Mesenchymal stem cell (in vitro differentiated cells and primary cell): Measurements from ENCODE around the gene CPZ.

Experiments used
- DNase-seq: peaks from one replicate; pipeline ENCODE4 v3.0.0-alpha.2; 2013
- H2AFZ ChIP-seq: one replicate; pipeline ENCODE4 v1.6.1; 2013; ENCODE audit warnings: low read depth, mild to moderate bottlenecking, control low read depth, inconsistent platforms, low read length, moderate library complexity
- H2AK5ac ChIP-seq: 2 replicates; pipeline ENCODE4 v1.6.1; 2013; ENCODE audit warnings: low read length, moderate library complexity, mild to moderate bottlenecking, inconsistent platforms; ENCODE audit not compliant: severe bottlenecking
- H2BK120ac ChIP-seq: one replicate; pipeline ENCODE4 v1.6.1; 2013; ENCODE audit warnings: low read depth, mild to moderate bottlenecking, inconsistent platforms, low read length, moderate library complexity
- H2BK12ac ChIP-seq, 2 experiments: one replicate each; pipeline ENCODE4 v1.6.1; 2013; ENCODE audit warnings: inconsistent platforms in 2 of 2, low read length in 2 of 2, mild to moderate bottlenecking in 2 of 2, moderate library complexity in 2 of 2, control low read depth in 1 of 2
- H2BK15ac ChIP-seq: one replicate; pipeline ENCODE4 v1.6.1; 2013; ENCODE audit warnings: mild to moderate bottlenecking, low read depth, inconsistent platforms; ENCODE audit not compliant: poor library complexity, severe bottlenecking
- H2BK5ac ChIP-seq: 2 replicates; pipeline ENCODE4 v1.6.1; 2013; ENCODE audit warnings: low read depth, mild to moderate bottlenecking, low read length, control low read depth, inconsistent platforms; ENCODE audit not compliant: poor library complexity, severe bottlenecking
- H3K14ac ChIP-seq, 2 experiments: one replicate each; pipeline ENCODE4 v1.6.1; 2013; ENCODE audit warnings: inconsistent platforms in 2 of 2, low read length in 2 of 2, control low read depth in 1 of 2, mild to moderate bottlenecking in 1 of 2, moderate library complexity in 1 of 2
- H3K18ac ChIP-seq, 2 experiments: one replicate each; pipeline ENCODE4 v1.6.1; 2013; ENCODE audit warnings: inconsistent platforms in 2 of 2, low read length in 2 of 2, control low read depth in 1 of 2, low read depth in 1 of 2, mild to moderate bottlenecking in 1 of 2
- H3K23ac ChIP-seq, 2 experiments: one replicate each; pipeline ENCODE4 v1.6.1; 2013; ENCODE audit warnings: inconsistent platforms in 2 of 2, low read length in 2 of 2, mild to moderate bottlenecking in 2 of 2, moderate library complexity in 2 of 2, control low read depth in 1 of 2
- H3K27ac ChIP-seq: 2 replicates; pipeline ENCODE4 v1.5.1; 2013; ENCODE audit warnings: mild to moderate bottlenecking, moderate library complexity, low read length, control low read depth, inconsistent platforms; ENCODE audit not compliant: poor library complexity, severe bottlenecking
- H3K27me3 ChIP-seq, 2 experiments: 2 replicates each; pipeline versions ENCODE4 v1.6.1 to v1.7.0; 2013; ENCODE audit warnings: low read length in 2 of 2, mild to moderate bottlenecking in 2 of 2, moderate library complexity in 2 of 2, control low read depth in 1 of 2, inconsistent platforms in 1 of 2; ENCODE audit not compliant: control insufficient read depth in 1 of 2, insufficient read depth in 1 of 2
- H3K36me3 ChIP-seq, 2 experiments: 2 replicates each; pipeline versions ENCODE4 v1.6.1 to v1.7.0; 2013; ENCODE audit warnings: low read length in 2 of 2, control low read depth in 1 of 2, inconsistent platforms in 1 of 2, low read depth in 1 of 2, mild to moderate bottlenecking in 1 of 2; ENCODE audit not compliant: insufficient read depth in 2 of 2, control insufficient read depth in 1 of 2
- H3K4ac ChIP-seq, 2 experiments: one replicate each; pipeline ENCODE4 v1.6.1; 2013; ENCODE audit warnings: inconsistent platforms in 2 of 2, low read length in 2 of 2, mild to moderate bottlenecking in 2 of 2, moderate library complexity in 2 of 2, control low read depth in 1 of 2, low read depth in 1 of 2
- H3K4me1 ChIP-seq: 2 replicates; pipeline ENCODE4 v1.6.1; 2013; ENCODE audit warnings: low read depth, low read length, control low read depth; ENCODE audit not compliant: control insufficient read depth, insufficient read depth
- H3K4me2 ChIP-seq: 2 replicates; pipeline ENCODE4 v1.6.1; 2013; ENCODE audit warnings: low read length, mild to moderate bottlenecking, inconsistent platforms; ENCODE audit not compliant: poor library complexity, severe bottlenecking
- H3K4me3 ChIP-seq, 2 experiments: 2 replicates each; pipeline versions ENCODE4 v1.5.1 to v1.7.0; 2013; ENCODE audit warnings: low read length in 2 of 2, mild to moderate bottlenecking in 2 of 2, control low read depth in 1 of 2, low read depth in 1 of 2; ENCODE audit not compliant: insufficient read depth in 1 of 2
- H3K79me1 ChIP-seq: replicated peaks from 2 replicates; pipeline ENCODE4 v1.6.1; 2013; ENCODE audit warnings: mild to moderate bottlenecking, control low read depth, low read length, inconsistent platforms; ENCODE audit not compliant: poor library complexity, severe bottlenecking
- H3K9ac ChIP-seq: 2 replicates; pipeline ENCODE4 v1.7.0; 2013; ENCODE audit warnings: mild to moderate bottlenecking, low read length, moderate library complexity
- H3K9me3 ChIP-seq: 2 replicates; pipeline ENCODE4 v1.7.0; 2013; ENCODE audit warnings: mild to moderate bottlenecking, low read length; ENCODE audit not compliant: control insufficient read depth
- H4K8ac ChIP-seq: one replicate; pipeline ENCODE4 v1.6.1; 2013; ENCODE audit warnings: inconsistent platforms, mild to moderate bottlenecking, low read length, moderate library complexity
- H4K91ac ChIP-seq: one replicate; pipeline ENCODE4 v1.6.1; 2013; ENCODE audit warnings: mild to moderate bottlenecking, low read length, inconsistent platforms
- WGBS: methylation state at CpG from one replicate; pipeline ENCODE4 v1.1.7; 2013; ENCODE audit warnings: mixed read lengths; 5-methylcytosine and 5-hydroxymethylcytosine counted together

The CPZ gene

DNA sequence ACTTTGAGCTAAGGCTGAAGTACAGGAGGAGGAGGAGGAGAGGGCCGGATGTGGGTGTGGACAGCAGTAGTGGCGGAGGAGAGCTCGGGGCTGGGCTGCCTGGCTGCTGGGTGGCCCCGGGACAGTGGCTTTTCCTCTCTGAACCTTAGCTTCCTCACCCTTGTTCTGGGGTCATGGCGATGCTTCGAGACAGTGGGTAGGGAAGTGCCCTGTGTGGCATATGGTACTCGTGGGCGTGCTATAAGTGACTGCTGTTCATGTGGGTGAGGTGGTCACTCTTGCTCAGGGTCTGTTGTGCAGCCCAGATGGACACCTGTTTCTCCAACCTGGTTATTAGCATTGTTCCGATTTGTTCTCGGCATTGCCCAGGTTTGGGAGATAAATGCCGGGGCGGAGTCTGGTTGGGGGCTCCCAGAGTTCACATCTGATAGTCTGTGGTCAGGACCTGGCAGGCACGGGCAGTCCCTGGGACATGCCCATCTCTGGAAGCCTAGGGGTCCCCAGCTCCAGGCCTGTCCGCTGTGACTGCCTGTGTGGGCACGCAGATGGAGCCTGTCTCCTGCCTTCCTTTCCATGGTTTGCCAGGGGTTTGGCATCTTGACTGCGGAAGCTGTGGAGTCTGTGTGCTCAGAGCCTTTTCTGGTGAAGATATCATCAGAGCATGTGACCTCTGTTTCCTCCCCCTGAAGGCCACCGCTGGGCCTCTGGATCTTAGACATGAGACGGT is 4.9 kb upstream of the CPZ start:
- Histone ChIP-seq H3K9ac (no peak overlapping the region), H3K4me3 (no peak overlapping the region), H4K91ac (no peak overlapping the region), H2BK5ac (no peak overlapping the region), H2AK5ac (no peak overlapping the region), H2AFZ (no peak overlapping the region), H2BK15ac (no peak overlapping the region), H3K9me3 (no peaks in the 10 kb centered on the region), H3K4me1 (peaks cover 23% of the 10 kb centered on the region), H3K4ac (no peak overlapping the region), H3K27me3 (peaks cover 84 to 89% of the 10 kb centered on the region in 2 experiments), H2BK120ac (no peak overlapping the region), H3K4me2 (no peak overlapping the region), H3K18ac (no peak overlapping the region), H3K27ac (no peak overlapping the region), H4K8ac (no peak overlapping the region), H3K79me1 (no peaks in the 10 kb centered on the region), H3K36me3 (no peaks in the 10 kb centered on the region), H2BK12ac (no peak overlapping the region), H3K23ac (no peak overlapping the region), H3K14ac (no peak overlapping the region)
- DNase-seq, result no peak
- 87% methylated on average over 16 of the region's 18 CpGs for WGBS

DNA sequence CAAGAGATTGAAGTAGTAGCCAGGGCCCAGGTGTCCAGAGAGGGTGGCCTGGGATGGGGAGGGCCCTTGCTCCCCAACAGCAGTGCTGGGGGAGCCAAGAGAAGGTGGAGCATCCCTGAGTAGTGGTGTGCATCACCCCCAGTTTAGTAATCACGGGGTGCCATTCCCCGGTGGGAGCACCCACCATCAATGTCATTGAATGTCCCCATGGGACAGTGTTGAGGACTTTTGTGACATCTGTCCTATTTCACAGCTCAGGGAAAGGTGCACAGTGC is 4.4 kb upstream of the CPZ start:
- Histone ChIP-seq H2AK5ac (no peak overlapping the region), H3K4me3 (no peak overlapping the region), H3K14ac (no peak overlapping the region), H4K91ac (no peak overlapping the region), H2BK5ac (no peak overlapping the region), H3K4me2 (no peak overlapping the region), H2BK15ac (no peak overlapping the region), H2AFZ (no peak overlapping the region), H3K9ac (no peak overlapping the region), H2BK120ac (no peak overlapping the region), H3K36me3 (no peaks in the 10 kb centered on the region), H2BK12ac (no peak overlapping the region), H3K18ac (no peak overlapping the region), H3K27me3 (peaks cover 85 to 89% of the 10 kb centered on the region in 2 experiments), H3K79me1 (no peaks in the 10 kb centered on the region), H3K4ac (no peak overlapping the region), H3K27ac (no peak overlapping the region), H3K4me1 (peaks cover 28% of the 10 kb centered on the region), H3K9me3 (no peaks in the 10 kb centered on the region), H4K8ac (no peak overlapping the region), H3K23ac (no peak overlapping the region)
- 85% methylated on average over 2 of the region's 2 CpGs for WGBS
- no peak for DNase-seq

DNA sequence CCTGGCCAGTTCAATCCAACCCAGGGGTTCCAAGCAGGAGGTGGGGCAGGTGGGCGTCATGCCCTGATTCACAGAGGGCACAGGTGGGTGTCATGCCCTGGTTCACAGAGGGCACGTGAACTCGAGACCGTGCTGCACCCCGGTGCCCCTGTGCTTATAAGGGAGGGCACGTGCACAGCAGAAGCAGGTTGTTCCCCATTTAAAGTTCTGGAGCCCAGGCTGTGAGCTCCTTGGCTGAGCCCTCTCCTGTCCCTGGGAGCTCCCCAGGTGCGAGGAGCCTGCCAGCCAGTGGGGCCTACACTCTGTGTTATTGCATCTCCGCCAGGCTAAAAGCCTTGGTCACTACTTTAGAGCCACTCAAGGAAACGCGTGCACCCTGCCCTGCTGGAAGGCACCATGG is 3.2 kb upstream of the CPZ start:
- Histone ChIP-seq H4K91ac (no peak overlapping the region), H2BK12ac (no peak overlapping the region), H3K4me3 (no peak overlapping the region), H3K4ac (no peak overlapping the region), H3K36me3 (no peaks in the 10 kb centered on the region), H3K9me3 (no peaks in the 10 kb centered on the region), H2AK5ac (no peak overlapping the region), H2BK5ac (no peak overlapping the region), H2BK15ac (no peak overlapping the region), H3K23ac (no peak overlapping the region), H3K79me1 (no peaks in the 10 kb centered on the region), H3K27me3 (peaks cover 88 to 89% of the 10 kb centered on the region in 2 experiments), H3K9ac (no peak overlapping the region), H3K4me1 (peaks cover 36% of the 10 kb centered on the region), H3K27ac (no peak overlapping the region), H2BK120ac (no peak overlapping the region), H3K4me2 (no peak overlapping the region), H3K18ac (no peak overlapping the region), H3K14ac (no peak overlapping the region), H4K8ac (no peak overlapping the region), H2AFZ (no peak overlapping the region)
- WGBS, result 86% methylated on average over 10 of the region's 10 CpGs
- no peak for DNase-seq

DNA sequence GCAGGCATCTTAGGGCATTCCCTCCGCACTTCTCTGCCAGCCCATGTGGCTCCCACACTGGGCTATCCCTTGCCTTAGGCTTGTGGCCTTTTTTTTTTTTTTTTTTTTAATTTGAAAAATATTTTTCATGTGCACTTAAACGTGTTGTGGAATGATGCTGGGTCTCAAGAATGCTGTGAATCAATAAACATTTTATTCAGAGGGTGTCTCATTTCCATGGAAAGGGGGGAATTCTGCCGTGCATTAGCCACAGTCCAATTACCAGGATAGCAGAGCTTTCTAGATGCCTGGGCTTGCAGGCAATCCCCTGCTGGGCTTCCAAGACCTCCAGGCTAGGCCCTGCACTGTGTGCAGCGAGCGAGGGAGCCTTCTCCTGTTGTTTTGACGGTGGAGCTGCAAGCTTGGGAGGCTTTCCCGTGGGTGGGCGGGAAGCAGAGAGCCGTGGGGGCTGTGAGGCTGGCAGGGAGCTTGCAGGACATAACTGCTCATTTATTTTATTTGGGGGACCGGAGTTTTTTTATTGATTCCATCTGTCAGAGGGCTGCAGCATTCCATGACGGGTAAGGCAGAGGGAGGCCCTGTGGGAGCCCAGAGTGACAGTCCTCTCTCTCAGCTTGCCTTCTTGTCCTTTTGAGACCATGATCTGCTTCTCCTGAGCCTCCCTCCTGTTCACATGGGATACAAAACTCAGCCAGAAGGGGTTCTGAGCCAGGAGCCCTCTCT is 2.6 kb upstream of the CPZ start:
- H3K79me1 ChIP-seq, result no peaks in the 10 kb centered on the region
- no peak overlapping the region for H2BK120ac ChIP-seq
- no peak overlapping the region for H2AK5ac ChIP-seq
- H3K4me2 ChIP-seq, result no peak overlapping the region
- peaks cover 82 to 88% of the 10 kb centered on the region in 2 experiments for H3K27me3 ChIP-seq
- H3K9ac ChIP-seq, result no peak overlapping the region
- H3K4ac ChIP-seq, result no peak overlapping the region
- H3K4me3 ChIP-seq, result no peak overlapping the region
- H3K18ac ChIP-seq, result no peak overlapping the region
- H3K9me3 ChIP-seq, result no peaks in the 10 kb centered on the region
- H2AFZ ChIP-seq, result no peak overlapping the region
- H3K27ac ChIP-seq, result no peak overlapping the region
- DNase-seq, result no peak
- H2BK12ac ChIP-seq, result no peak overlapping the region
- no peak overlapping the region for H2BK5ac ChIP-seq
- H3K14ac ChIP-seq, result no peak overlapping the region
- no peak overlapping the region for H4K8ac ChIP-seq
- H3K23ac ChIP-seq, result no peak overlapping the region
- H4K91ac ChIP-seq, result no peak overlapping the region
- WGBS, result 63% methylated on average over 11 of the region's 11 CpGs
- peaks cover 36% of the 10 kb centered on the region for H3K4me1 ChIP-seq
- no peak overlapping the region for H2BK15ac ChIP-seq
- no peaks in the 10 kb centered on the region for H3K36me3 ChIP-seq
